ENCODE measurements around the gene DNAJC27. TPM values are rescaled to one million over a fixed set of nuclear protein-coding genes. Genes with fewer than 3 reads are reported as not detected.

DNAJC27 gene
- total RNA-seq, 2 experiments from 2014 or later: 5.5 to 6.9 TPM

- Mint-ChIP-seq H3K4me3 (no peak overlapping the region), H3K9me3 (no peaks in the 10 kb centered on the region), H3K27me3 (no peaks in the 10 kb centered on the region), H3K36me3 (peaks cover 13% of the 10 kb centered on the region), H3K27ac (no peak overlapping the region), H3K4me1 (ENCODE audit: low read depth) (peaks cover 23% of the 10 kb centered on the region)
- intact Hi-C loops (cut with micrococcal nuclease): no loop called here
- CTCF ChIA-PET: no interaction called here
- POLR2A ChIA-PET: no interaction called here
- DNase-seq: no peak
Observed at GRCh38 chr2:24922556-24922955, 49.2 kb downstream of the DNAJC27 start.

GRCh38 chr2:24920809-24921441, 50.8 kb downstream of the DNAJC27 start:
- intact Hi-C loops (cut with micrococcal nuclease): loop anchor here (2.0 kb wide), 1 partner anchor 122 kb away; the partner anchor contains the start of gene EFR3B
- CTCF ChIA-PET: interaction anchor here (1.0 to 2.2 kb wide), 3 partner anchors 8 to 194 kb away, joined by 3 to 7 read pairs (median 3); no protein-coding TSS in a partner anchor

GRCh38 chr2:24920098-24920808, 51.5 kb downstream of the DNAJC27 start, which contains the start of gene ADCY3:
ADCY3 (minus strand) TSS chr2:24920237; CDS start chr2:24918987, 1,250 bp downstream.
- intact Hi-C loops (cut with micrococcal nuclease): loop anchor here (2.0 kb wide), 1 partner anchor 123 kb away; the partner anchor contains the start of gene EFR3B

More at GRCh38 chr2:24920809-24921441, 50.8 kb downstream of the DNAJC27 start:
- Mint-ChIP-seq H3K27ac (peak overlapping the region; percentile 60), H3K9me3 (no peaks in the 10 kb centered on the region), H3K36me3 (peaks cover 22% of the 10 kb centered on the region), H3K4me1 (ENCODE audit: low read depth) (peaks cover 37% of the 10 kb centered on the region), H3K4me3 (peak overlapping the region; percentile 70), H3K27me3 (no peaks in the 10 kb centered on the region)
- POLR2A ChIA-PET: no interaction called here
- peak; percentile 42 for DNase-seq

GRCh38 chr2:24919506-24920097, 52.2 kb downstream of the DNAJC27 start:
- Mint-ChIP-seq H3K4me3 (peak overlapping the region; percentile 97), H3K9me3 (no peaks in the 10 kb centered on the region), H3K4me1 (ENCODE audit: low read depth) (peaks cover 46% of the 10 kb centered on the region), H3K27me3 (no peaks in the 10 kb centered on the region), H3K27ac (peak overlapping the region; percentile 94), H3K36me3 (peaks cover 29% of the 10 kb centered on the region)
- DNase-seq: peak; percentile 54
- ChIA-PET CTCF (interaction anchor here (1.2 to 2.2 kb wide), 2 partner anchors 53 to 56 kb away, joined by 3 to 7 read pairs; no protein-coding TSS in a partner anchor), POLR2A (interaction anchor here (1.0 to 1.3 kb wide), 2 partner anchors 9 to 92 kb away, joined by 3 to 4 read pairs; no protein-coding TSS in a partner anchor)
- intact Hi-C loops (cut with micrococcal nuclease): loop anchor here (1.0 to 2.0 kb wide), 2 partner anchors 53 to 123 kb away; partner anchors contain the start of gene EFR3B

More at GRCh38 chr2:24920098-24920808, 51.5 kb downstream of the DNAJC27 start, which contains the start of gene ADCY3:
- CTCF ChIA-PET: interaction anchor here (1.0 to 2.2 kb wide), 4 partner anchors 9 to 195 kb away, joined by 3 to 7 read pairs (median 3); no protein-coding TSS in a partner anchor
- POLR2A ChIA-PET: interaction anchor here (1.0 to 1.3 kb wide), 2 partner anchors 8 to 93 kb away, joined by 3 to 4 read pairs; no protein-coding TSS in a partner anchor
- Mint-ChIP-seq H3K36me3 (peaks cover 23% of the 10 kb centered on the region), H3K27me3 (no peaks in the 10 kb centered on the region), H3K4me1 (ENCODE audit: low read depth) (peaks cover 39% of the 10 kb centered on the region), H3K4me3 (peak within 1 kb of the TSS; percentile 97), H3K9me3 (no peaks in the 10 kb centered on the region), H3K27ac (peak within 1 kb of the TSS; percentile 94)
- DNase-seq: peak; percentile 77

GRCh38 chr2:24919037-24919505, 52.7 kb downstream of the DNAJC27 start:
- Mint-ChIP-seq H3K27me3 (no peaks in the 10 kb centered on the region), H3K4me1 (ENCODE audit: low read depth) (peaks cover 46% of the 10 kb centered on the region), H3K27ac (peak overlapping the region; percentile 94), H3K4me3 (peak overlapping the region; percentile 97), H3K9me3 (no peaks in the 10 kb centered on the region), H3K36me3 (peaks cover 32% of the 10 kb centered on the region)
- DNase-seq: peak; percentile 83
- CTCF ChIA-PET: interaction anchor here (1.2 to 2.2 kb wide), 2 partner anchors 54 to 57 kb away, joined by 3 to 7 read pairs; no protein-coding TSS in a partner anchor
- intact Hi-C loops (cut with micrococcal nuclease): loop anchor here (1.0 kb wide), 1 partner anchor 53 kb away; no protein-coding TSS in a partner anchor
- POLR2A ChIA-PET: interaction anchor here (1.0 to 1.3 kb wide), 2 partner anchors 10 to 91 kb away, joined by 3 to 4 read pairs; no protein-coding TSS in a partner anchor

GRCh38 chr2:24918326-24919036, 53.3 kb downstream of the DNAJC27 start:
- POLR2A ChIA-PET: interaction anchor here (1.0 to 1.3 kb wide), 2 partner anchors 52 to 91 kb away, joined by 3 to 4 read pairs; no protein-coding TSS in a partner anchor
- CTCF ChIA-PET: interaction anchor here (1.2 kb wide), 1 partner anchor 54 kb away, joined by 3 read pairs; no protein-coding TSS in a partner anchor
- H3K4me1 Mint-ChIP-seq (ENCODE audit: low read depth): peaks cover 46% of the 10 kb centered on the region
- no peak for DNase-seq
- H3K4me3 Mint-ChIP-seq: peak overlapping the region; percentile 97
- H3K9me3 Mint-ChIP-seq: no peaks in the 10 kb centered on the region
- intact Hi-C loops (cut with micrococcal nuclease): loop anchor here (1.0 kb wide), 1 partner anchor 54 kb away; no protein-coding TSS in a partner anchor
- H3K27me3 Mint-ChIP-seq: no peaks in the 10 kb centered on the region
- H3K27ac Mint-ChIP-seq: no peak overlapping the region
- peaks cover 34% of the 10 kb centered on the region for H3K36me3 Mint-ChIP-seq

- no peaks in the 10 kb centered on the region for H3K9me3 Mint-ChIP-seq
- ChIA-PET CTCF (interaction anchor here (1.3 kb wide), 1 partner anchor 508 kb away, joined by 5 read pairs; no protein-coding TSS in a partner anchor), POLR2A (interaction anchor here (1.0 kb wide), 1 partner anchor 53 kb away, joined by 3 read pairs; no protein-coding TSS in a partner anchor)
- H3K4me1 Mint-ChIP-seq (ENCODE audit: low read depth): peaks cover 46% of the 10 kb centered on the region
- no peaks in the 10 kb centered on the region for H3K27me3 Mint-ChIP-seq
- intact Hi-C loops (cut with micrococcal nuclease): no loop called here
- H3K27ac Mint-ChIP-seq: no peak overlapping the region
- H3K4me3 Mint-ChIP-seq: peak overlapping the region; percentile 97
- DNase-seq: no peak
- peaks cover 34% of the 10 kb centered on the region for H3K36me3 Mint-ChIP-seq
Observed at GRCh38 chr2:24917731-24918325, 53.9 kb downstream of the DNAJC27 start.

- CTCF ChIA-PET: interaction anchor here (1.3 kb wide), 1 partner anchor 507 kb away, joined by 5 read pairs; no protein-coding TSS in a partner anchor
- H3K27ac Mint-ChIP-seq: no peak overlapping the region
- DNase-seq: peak; percentile 64
- intact Hi-C loops (cut with micrococcal nuclease): no loop called here
- POLR2A ChIA-PET: no interaction called here
- H3K9me3 Mint-ChIP-seq: no peaks in the 10 kb centered on the region
- peak overlapping the region; percentile 97 for H3K4me3 Mint-ChIP-seq
- H3K4me1 Mint-ChIP-seq (ENCODE audit: low read depth): peaks cover 46% of the 10 kb centered on the region
- no peaks in the 10 kb centered on the region for H3K27me3 Mint-ChIP-seq
- peaks cover 37% of the 10 kb centered on the region for H3K36me3 Mint-ChIP-seq
Observed at GRCh38 chr2:24917086-24917485, 54.7 kb downstream of the DNAJC27 start.

- Mint-ChIP-seq H3K4me3 (no peak overlapping the region), H3K27ac (no peak overlapping the region), H3K27me3 (no peaks in the 10 kb centered on the region), H3K36me3 (peaks cover 43% of the 10 kb centered on the region), H3K4me1 (ENCODE audit: low read depth) (peaks cover 43% of the 10 kb centered on the region), H3K9me3 (no peaks in the 10 kb centered on the region)
- ChIA-PET CTCF (no interaction called here), POLR2A (no interaction called here)
- intact Hi-C loops (cut with micrococcal nuclease): no loop called here
- DNase-seq: no peak
Observed at GRCh38 chr2:24915796-24916195, 56.0 kb downstream of the DNAJC27 start.

GRCh38 chr2:24915175-24915574, 56.6 kb downstream of the DNAJC27 start:
- no peaks in the 10 kb centered on the region for H3K9me3 Mint-ChIP-seq
- H3K36me3 Mint-ChIP-seq: peaks cover 46% of the 10 kb centered on the region
- intact Hi-C loops (cut with micrococcal nuclease): no loop called here
- H3K27ac Mint-ChIP-seq: no peak overlapping the region
- POLR2A ChIA-PET: no interaction called here
- no peak for DNase-seq
- CTCF ChIA-PET: no interaction called here
- H3K4me1 Mint-ChIP-seq (ENCODE audit: low read depth): peaks cover 40% of the 10 kb centered on the region
- no peaks in the 10 kb centered on the region for H3K27me3 Mint-ChIP-seq
- H3K4me3 Mint-ChIP-seq: no peak overlapping the region
